Occipital lobe (tissue), 2 donors: ENCODE results near the gene LAG3. TPM values are rescaled to one million over a fixed set of nuclear protein-coding genes. Genes with fewer than 3 reads are reported as not detected.

Source experiments
- DNase-seq: peaks from one replicate; lab custom pipeline; 2025; lab: John Stamatoyannopoulos, UW
- total RNA-seq: library from RNA; depleted of rRNA; stranded (reverse); fragments of >200 nt; gene quantifications from one replicate; pipeline ENCODE4 v1.2.3, GENCODE V29; 2014

LAG3 gene
- total RNA-seq, 1 donor from 2014 or later = not detected

GRCh38 chr12:6821591-6822425 is 49.5 kb downstream of the LAG3 start, which contains the start of gene GPR162:
TSS of gene GPR162 (plus strand) at chr12:6821821. CDS start at chr12:6823899, 2,078 bp downstream.
- DNase-seq = peak; percentile 83

- no peak for DNase-seq
Measured at GRCh38 chr12:6822426-6823135, 50.3 kb downstream of the LAG3 start.

GRCh38 chr12:6823182-6824084 is 51.1 kb downstream of the LAG3 start:
- no peak for DNase-seq

GRCh38 chr12:6824085-6824775 is 51.9 kb downstream of the LAG3 start:
- DNase-seq = peak; percentile 44

GRCh38 chr12:6824901-6825381 is 52.6 kb downstream of the LAG3 start:
- no peak for DNase-seq

- peak; percentile 82 for DNase-seq
Measured at GRCh38 chr12:6825398-6826124, 53.2 kb downstream of the LAG3 start.

GRCh38 chr12:6826125-6826733 is 53.9 kb downstream of the LAG3 start:
- no peak for DNase-seq

- DNase-seq = no peak
Measured at GRCh38 chr12:6826734-6827436, 54.6 kb downstream of the LAG3 start.

GRCh38 chr12:6827437-6827911 is 55.2 kb downstream of the LAG3 start:
- DNase-seq = peak; percentile 63

Other genes starting within 250 kb of the LAG3 start
- gene GAPDH, start 238.0 kb upstream of the LAG3 start, total RNA-seq = 1,311 TPM
- gene IFFO1, start 216.5 kb upstream of the LAG3 start, total RNA-seq = 4.4 TPM
- 10.8 TPM for gene NOP2, start 204.2 kb upstream of the LAG3 start, total RNA-seq
- 149 TPM for gene CHD4, start 165.1 kb upstream of the LAG3 start, total RNA-seq
- 0.62 TPM for gene LPAR5, start 136.6 kb upstream of the LAG3 start, total RNA-seq
- 0.62 TPM for gene ACRBP, start 125.1 kb upstream of the LAG3 start, total RNA-seq
- 65.0 TPM for gene ING4, start 109.4 kb upstream of the LAG3 start, total RNA-seq
- 15.1 TPM for gene ZNF384, start 83.1 kb upstream of the LAG3 start, total RNA-seq
- gene PIANP, start 71.7 kb upstream of the LAG3 start, total RNA-seq = 1.2 TPM
- 37.1 TPM for gene COPS7A, start 48.5 kb upstream of the LAG3 start, total RNA-seq
- 81.4 TPM for gene MLF2, start 19.4 kb upstream of the LAG3 start, total RNA-seq
- gene PTMS, start 6.2 kb upstream of the LAG3 start, total RNA-seq = 26.8 TPM
- 2.3 TPM for gene CD4, start 17.0 kb downstream of the LAG3 start, total RNA-seq
- 61.3 TPM for gene GPR162, start 49.3 kb downstream of the LAG3 start, total RNA-seq
- 11.2 TPM for gene P3H3, start 55.9 kb downstream of the LAG3 start, total RNA-seq
- gene GNB3, start 68.4 kb downstream of the LAG3 start, total RNA-seq = 0.94 TPM
- 3.9 TPM for gene CDCA3, start 78.8 kb downstream of the LAG3 start, total RNA-seq
- 66.8 TPM for gene USP5, start 79.6 kb downstream of the LAG3 start, total RNA-seq
- gene TPI1, start 95.0 kb downstream of the LAG3 start, total RNA-seq = 179 TPM
- gene SPSB2, start 100.8 kb downstream of the LAG3 start, total RNA-seq = 2.8 TPM
- 7.6 TPM for gene LRRC23, start 132.3 kb downstream of the LAG3 start, total RNA-seq
- 137 TPM for gene ENO2, start 142.1 kb downstream of the LAG3 start, total RNA-seq
- 9.2 TPM for gene ATN1, start 155.4 kb downstream of the LAG3 start, total RNA-seq
- gene RNU7-1, start 171.3 kb downstream of the LAG3 start, total RNA-seq = not detected
- 243 TPM for gene C12orf57, start 171.5 kb downstream of the LAG3 start, total RNA-seq
- 3.1 TPM for gene PTPN6, start 178.8 kb downstream of the LAG3 start, total RNA-seq
- gene PHB2, start 198.1 kb downstream of the LAG3 start, total RNA-seq = 102 TPM
- 26.0 TPM for gene EMG1, start 198.4 kb downstream of the LAG3 start, total RNA-seq
- gene LPCAT3, start 246.0 kb downstream of the LAG3 start, total RNA-seq = 6.6 TPM